ENCODE data around the gene HLCS. TPM values are rescaled to one million over a fixed set of nuclear protein-coding genes. Genes with fewer than 3 reads are reported as not detected.

Gene HLCS
- total RNA-seq, 6 donors from 2014 or later = 15.3 to 34.6 (median 24.1) TPM

DNA sequence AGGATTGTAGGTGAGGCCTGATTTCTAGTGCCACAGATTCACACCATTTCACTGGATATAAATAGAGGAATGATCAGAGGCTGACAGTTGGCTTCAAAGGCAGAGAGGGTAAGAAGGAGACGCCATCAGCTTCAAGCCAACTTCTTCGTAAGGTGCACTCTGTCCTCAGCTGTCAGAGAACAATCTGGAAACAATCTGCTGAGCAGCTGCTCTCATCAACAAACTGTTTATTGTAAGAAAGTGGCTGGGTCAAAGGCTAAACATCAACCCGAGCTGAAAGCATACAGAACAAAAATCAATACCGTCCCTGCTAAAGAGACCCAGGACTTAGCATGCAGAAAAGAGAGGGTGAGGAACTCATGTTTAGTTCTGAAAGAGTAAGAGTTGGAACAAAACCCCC lies 48.2 kb downstream of the HLCS start:
- H3K9me3 ChIP-seq = no peaks in the 10 kb centered on the region
- no peaks in the 10 kb centered on the region for H3K27me3 ChIP-seq
- H3K4me1 ChIP-seq = peaks cover 0 to 9% (median 5%) of the 10 kb centered on the region in 4 donors
- no peak for TF ChIP-seq POLR2AphosphoS5 (IDR thresholded peaks at IDR 0.05)
- TF ChIP-seq POLR2A (IDR thresholded peaks at IDR 0.05) = no peak
- TF ChIP-seq EP300 (IDR thresholded peaks at IDR 0.05) = no peak
- TF ChIP-seq, protein P1, sequence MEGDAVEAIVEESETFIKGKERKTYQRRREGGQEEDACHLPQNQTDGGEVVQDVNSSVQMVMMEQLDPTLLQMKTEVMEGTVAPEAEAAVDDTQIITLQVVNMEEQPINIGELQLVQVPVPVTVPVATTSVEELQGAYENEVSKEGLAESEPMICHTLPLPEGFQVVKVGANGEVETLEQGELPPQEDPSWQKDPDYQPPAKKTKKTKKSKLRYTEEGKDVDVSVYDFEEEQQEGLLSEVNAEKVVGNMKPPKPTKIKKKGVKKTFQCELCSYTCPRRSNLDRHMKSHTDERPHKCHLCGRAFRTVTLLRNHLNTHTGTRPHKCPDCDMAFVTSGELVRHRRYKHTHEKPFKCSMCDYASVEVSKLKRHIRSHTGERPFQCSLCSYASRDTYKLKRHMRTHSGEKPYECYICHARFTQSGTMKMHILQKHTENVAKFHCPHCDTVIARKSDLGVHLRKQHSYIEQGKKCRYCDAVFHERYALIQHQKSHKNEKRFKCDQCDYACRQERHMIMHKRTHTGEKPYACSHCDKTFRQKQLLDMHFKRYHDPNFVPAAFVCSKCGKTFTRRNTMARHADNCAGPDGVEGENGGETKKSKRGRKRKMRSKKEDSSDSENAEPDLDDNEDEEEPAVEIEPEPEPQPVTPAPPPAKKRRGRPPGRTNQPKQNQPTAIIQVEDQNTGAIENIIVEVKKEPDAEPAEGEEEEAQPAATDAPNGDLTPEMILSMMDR (IDR thresholded peaks at IDR 0.05) = no peak
- ATAC-seq (ENCODE audit: low FRiP score in 2 of 2) = no peak
- 83 to 85% methylated on average over 4 of the region's 4 CpGs for WGBS, 2 donors
- no peak for DNase-seq
- no peak overlapping the region for H3K27ac ChIP-seq
- no peaks in the 10 kb centered on the region for H3K36me3 ChIP-seq
- no peak overlapping the region for H3K4me3 ChIP-seq

DNA sequence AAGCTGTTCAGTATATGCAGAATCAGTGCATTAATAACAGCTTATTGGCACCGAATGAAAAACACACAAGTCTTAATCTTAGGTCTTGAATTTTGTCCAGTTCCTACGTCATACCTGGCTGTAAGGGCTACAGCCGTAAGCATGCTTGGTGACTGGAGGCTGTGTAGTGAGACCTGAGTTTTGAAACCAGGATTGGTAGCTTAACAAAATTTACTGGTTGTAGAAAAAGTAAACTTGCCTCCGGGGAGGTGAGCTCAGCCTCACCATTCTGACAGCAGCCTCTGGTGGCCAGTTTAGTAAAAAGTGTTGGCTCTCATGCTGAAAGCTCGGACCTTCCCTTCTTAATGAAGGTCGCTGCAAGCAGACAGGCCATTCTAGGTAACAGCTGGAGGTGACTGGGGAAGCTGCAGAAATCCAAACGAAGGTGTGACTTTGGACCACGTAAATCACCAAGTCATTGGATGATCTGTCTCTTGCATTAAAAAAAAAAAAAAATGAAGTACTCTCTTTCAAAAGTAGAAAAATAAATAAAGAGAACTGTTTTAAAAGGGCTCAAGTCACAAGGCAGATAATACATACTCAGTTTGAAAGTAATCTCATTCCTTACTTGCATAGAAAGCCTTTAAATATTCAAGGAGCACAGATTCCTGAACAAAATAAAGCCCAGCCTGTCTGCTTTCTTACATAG lies 48.9 kb downstream of the HLCS start:
- H3K4me1 ChIP-seq = peaks cover 0 to 9% (median 5%) of the 10 kb centered on the region in 4 donors
- ATAC-seq (ENCODE audit: low FRiP score in 2 of 2) = no peak
- H3K4me3 ChIP-seq = no peak overlapping the region
- no peaks in the 10 kb centered on the region for H3K36me3 ChIP-seq
- TF ChIP-seq EP300 (IDR thresholded peaks at IDR 0.05) (no peak), POLR2A (IDR thresholded peaks at IDR 0.05) (no peak), POLR2AphosphoS5 (IDR thresholded peaks at IDR 0.05) (no peak)
- TF ChIP-seq, protein P1 (IDR thresholded peaks at IDR 0.05) = peak in 4 of 6 experiments; percentile 27 to 33 (median 32)
- H3K27ac ChIP-seq = no peak overlapping the region
- no peak for DNase-seq
- WGBS, 2 donors = 33 to 52% methylated on average over 8 of the region's 8 CpGs
- no peaks in the 10 kb centered on the region for H3K27me3 ChIP-seq
- H3K9me3 ChIP-seq = no peaks in the 10 kb centered on the region

DNA sequence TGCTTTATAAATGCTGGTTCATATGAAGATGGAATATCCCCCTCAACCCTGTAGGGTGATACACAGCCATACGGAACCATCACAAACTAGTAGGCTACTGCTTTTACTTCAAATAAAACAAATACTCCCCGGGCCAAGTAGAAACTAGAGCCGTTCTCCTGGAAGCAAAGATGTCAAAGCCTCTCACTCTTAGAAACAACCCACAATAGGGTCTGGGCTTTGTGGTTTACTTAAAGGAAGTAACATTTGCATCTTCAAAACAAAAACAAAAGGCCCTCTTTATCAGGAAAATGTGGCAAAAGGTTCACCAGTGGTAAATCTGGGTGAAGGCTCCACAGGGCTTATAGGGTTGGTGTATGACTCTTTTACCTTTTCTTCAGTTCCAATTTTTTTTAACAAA lies 49.8 kb downstream of the HLCS start:
- no peaks in the 10 kb centered on the region for H3K27me3 ChIP-seq
- no peaks in the 10 kb centered on the region for H3K36me3 ChIP-seq
- ATAC-seq (ENCODE audit: low FRiP score in 2 of 2) (no peak), DNase-seq (no peak)
- TF ChIP-seq POLR2AphosphoS5 (IDR thresholded peaks at IDR 0.05) = no peak
- TF ChIP-seq POLR2A (IDR thresholded peaks at IDR 0.05) = no peak
- TF ChIP-seq, protein P1 (IDR thresholded peaks at IDR 0.05) = no peak
- no peak for TF ChIP-seq EP300 (IDR thresholded peaks at IDR 0.05)
- no peak overlapping the region for H3K27ac ChIP-seq
- 76 to 80% methylated on average over 3 of the region's 3 CpGs for WGBS, 2 donors
- no peaks in the 10 kb centered on the region for H3K9me3 ChIP-seq
- H3K4me3 ChIP-seq = no peak overlapping the region
- H3K4me1 ChIP-seq = peaks cover 0 to 9% (median 5%) of the 10 kb centered on the region in 4 donors

DNA sequence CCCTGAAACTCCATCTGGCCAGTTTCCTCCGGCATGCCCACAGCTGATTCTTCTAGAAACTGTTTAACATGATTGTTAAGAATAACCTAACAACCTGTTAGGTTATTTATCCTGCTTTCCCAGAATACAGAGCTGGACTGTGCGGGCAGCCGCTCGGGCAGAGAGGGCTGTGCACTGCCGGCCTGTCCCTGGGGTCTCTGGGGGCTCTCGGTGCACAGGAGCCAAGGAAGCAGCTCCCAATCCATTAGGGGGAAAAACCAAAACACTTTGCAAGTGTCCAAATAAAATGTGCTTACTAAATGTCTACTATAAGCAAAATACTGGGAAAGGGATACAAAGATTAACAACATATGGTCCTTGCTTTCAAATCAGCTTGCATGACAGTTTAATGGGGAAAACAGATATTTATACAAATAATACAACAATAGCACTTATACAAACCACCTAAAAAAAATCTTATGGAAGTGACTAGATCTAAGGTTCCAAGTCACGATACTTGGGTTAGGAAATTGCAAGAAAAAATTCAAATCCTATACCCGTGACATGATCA lies 50.7 kb downstream of the HLCS start:
- no peak for ATAC-seq (ENCODE audit: low FRiP score in 2 of 2)
- TF ChIP-seq POLR2AphosphoS5 (IDR thresholded peaks at IDR 0.05) (no peak), EP300 (IDR thresholded peaks at IDR 0.05) (no peak), POLR2A (IDR thresholded peaks at IDR 0.05) (no peak)
- TF ChIP-seq, protein P1 (IDR thresholded peaks at IDR 0.05) = no peak
- Histone ChIP-seq H3K27ac (no peak overlapping the region), H3K4me1 (peaks cover 0 to 14% (median 5%) of the 10 kb centered on the region in 4 donors), H3K9me3 (no peaks in the 10 kb centered on the region), H3K4me3 (no peak overlapping the region), H3K27me3 (no peaks in the 10 kb centered on the region), H3K36me3 (no peaks in the 10 kb centered on the region)
- 83 to 86% methylated on average over 8 of the region's 8 CpGs for WGBS, 2 donors
- DNase-seq = peak in 1 of 2 donors; percentile 27
